H9 (cell line): ENCODE results near the gene PARVB. TPM values are rescaled to one million over a fixed set of nuclear protein-coding genes. Genes with fewer than 3 reads are reported as not detected.

Experiments used
- DNase-seq: peaks from one replicate; pipeline ENCODE4 v3.0.0-alpha.2; 2017
- H2AFZ ChIP-seq: one replicate; pipeline ENCODE4 v1.6.1; 2013; ENCODE audit warnings: mild to moderate bottlenecking, low read length, control low read depth, moderate library complexity
- H2AK5ac ChIP-seq: 2 replicates; pipeline ENCODE4 v1.6.1; 2013; ENCODE audit warnings: low read length, control low read depth, mixed read lengths; ENCODE audit not compliant: insufficient read length
- H2BK120ac ChIP-seq: one replicate; pipeline ENCODE4 v1.6.1; 2013; ENCODE audit warnings: low read depth, mild to moderate bottlenecking, low read length, control low read depth, inconsistent platforms; ENCODE audit not compliant: poor library complexity, severe bottlenecking
- H2BK12ac ChIP-seq: 2 replicates; pipeline ENCODE4 v1.6.1; 2013; ENCODE audit warnings: low read length, control low read depth, mixed read lengths, low read depth; ENCODE audit not compliant: insufficient read length
- H2BK15ac ChIP-seq: 2 replicates; pipeline ENCODE4 v1.6.1; 2013; ENCODE audit warnings: low read depth, low read length, control low read depth
- H2BK20ac ChIP-seq: one replicate; pipeline ENCODE4 v1.6.1; 2013; ENCODE audit warnings: low read depth, mild to moderate bottlenecking, low read length, control low read depth, inconsistent platforms; ENCODE audit not compliant: poor library complexity, severe bottlenecking
- H2BK5ac ChIP-seq: 2 replicates; pipeline ENCODE4 v1.6.1; 2013; ENCODE audit warnings: low read length, control low read depth, mixed read lengths; ENCODE audit not compliant: insufficient read length
- H3K14ac ChIP-seq: 2 replicates; pipeline ENCODE4 v1.6.1; 2013; ENCODE audit warnings: low read length, control low read depth; ENCODE audit not compliant: insufficient read depth
- H3K18ac ChIP-seq: 2 replicates; pipeline ENCODE4 v1.6.1; 2013; ENCODE audit warnings: low read depth, mild to moderate bottlenecking, mixed read lengths, low read length, control low read depth; ENCODE audit not compliant: insufficient read length
- H3K23ac ChIP-seq: 2 replicates; pipeline ENCODE4 v1.6.1; 2013; ENCODE audit warnings: low read length, control low read depth, mixed read lengths, low read depth; ENCODE audit not compliant: insufficient read length
- H3K23me2 ChIP-seq: 2 replicates; pipeline ENCODE4 v1.6.1; 2013; ENCODE audit warnings: low read depth, mild to moderate bottlenecking, mixed read lengths, low read length, control low read depth; ENCODE audit not compliant: insufficient read length, poor library complexity, severe bottlenecking
- H3K27ac ChIP-seq: 2 replicates; pipeline ENCODE4 v1.5.1; 2013; ENCODE audit warnings: low read length, control low read depth, mixed read lengths, low read depth; ENCODE audit not compliant: insufficient read length
- H3K27me3 ChIP-seq: 2 replicates; pipeline ENCODE4 v1.6.1; 2013; ENCODE audit warnings: low read length, control low read depth, inconsistent platforms; ENCODE audit not compliant: insufficient read depth
- H3K4ac ChIP-seq: 2 replicates; pipeline ENCODE4 v1.6.1; 2013; ENCODE audit warnings: low read depth, mild to moderate bottlenecking, control low read depth, inconsistent platforms, low read length, moderate library complexity
- H3K4me1 ChIP-seq: 2 replicates; pipeline ENCODE4 v1.6.1; 2013; ENCODE audit warnings: low read length, control low read depth, inconsistent platforms; ENCODE audit not compliant: insufficient read depth
- H3K4me2 ChIP-seq: 2 replicates; pipeline ENCODE4 v1.6.1; 2013; ENCODE audit warnings: low read length, control low read depth, mixed read lengths; ENCODE audit not compliant: insufficient read length, insufficient read depth
- H3K56ac ChIP-seq: 2 replicates; pipeline ENCODE4 v1.6.1; 2013; ENCODE audit warnings: low read depth, mild to moderate bottlenecking, mixed read lengths, low read length, control low read depth; ENCODE audit not compliant: insufficient read length
- H3K79me1 ChIP-seq: 2 replicates; pipeline ENCODE4 v1.6.1; 2013; ENCODE audit warnings: low read depth, mild to moderate bottlenecking, moderate library complexity, low read length, control low read depth, inconsistent platforms; ENCODE audit not compliant: insufficient read depth, poor library complexity, severe bottlenecking
- H3K79me2 ChIP-seq: 2 replicates; pipeline ENCODE4 v1.6.1; 2013; ENCODE audit warnings: low read length, control low read depth, inconsistent platforms; ENCODE audit not compliant: insufficient read depth
- H3K9ac ChIP-seq: 2 replicates; pipeline ENCODE4 v1.6.1; 2013; ENCODE audit warnings: low read length, control low read depth, mixed read lengths; ENCODE audit not compliant: insufficient read length; ENCODE audit errors: extremely low read depth
- H3K9me3 ChIP-seq: one replicate; pipeline ENCODE4 v1.6.1; 2013; ENCODE audit warnings: low read depth, low read length, inconsistent platforms; ENCODE audit not compliant: control insufficient read depth
- H3T11ph ChIP-seq: one replicate; pipeline ENCODE4 v1.6.1; 2013; ENCODE audit warnings: mild to moderate bottlenecking, low read length, control low read depth, inconsistent platforms
- H4K20me1 ChIP-seq: one replicate; pipeline ENCODE4 v1.6.1; 2013; ENCODE audit not compliant: control insufficient read depth, insufficient read length, insufficient read depth
- H4K5ac ChIP-seq: 2 replicates; pipeline ENCODE4 v1.6.1; 2013; ENCODE audit warnings: low read depth, mild to moderate bottlenecking, mixed read lengths, low read length, control low read depth; ENCODE audit not compliant: insufficient read length
- H4K8ac ChIP-seq: replicated peaks from 2 replicates; pipeline ENCODE4 v1.6.1; 2013; ENCODE audit warnings: low read length, control low read depth, mixed read lengths, low read depth; ENCODE audit not compliant: insufficient read length
- H4K91ac ChIP-seq: 2 replicates; pipeline ENCODE4 v1.6.1; 2013; ENCODE audit warnings: low read depth, mild to moderate bottlenecking, moderate library complexity, mixed read lengths, low read length, control low read depth; ENCODE audit not compliant: insufficient read length
- H3K27ac Mint-ChIP-seq, 3 experiments: 2 replicates in 2 of 3; 3 replicates in 1 of 3; pipeline ENCODE4 v1.8.0; 2020 to 2021; ENCODE audit warnings: mixed read lengths in 3 of 3, mild to moderate bottlenecking in 1 of 3, moderate library complexity in 1 of 3
- H3K27me3 Mint-ChIP-seq: 2 replicates; pipeline ENCODE4 v1.8.0; 2021; ENCODE audit warnings: low read depth, mild to moderate bottlenecking, moderate library complexity, mixed read lengths
- H3K36me3 Mint-ChIP-seq, 3 experiments: 2 replicates in 2 of 3; 3 replicates in 1 of 3; pipeline ENCODE4 v1.8.0; 2020 to 2021; ENCODE audit warnings: low read depth in 3 of 3, mixed read lengths in 3 of 3; ENCODE audit not compliant: insufficient read depth in 1 of 3
- H3K4me1 Mint-ChIP-seq, 2 experiments: 2 replicates each; pipeline ENCODE4 v1.8.0; 2020; ENCODE audit warnings: mixed read lengths in 2 of 2
- H3K4me3 Mint-ChIP-seq, 2 experiments: 2 replicates in 1 of 2; 3 replicates in 1 of 2; pipeline ENCODE4 v1.8.0; 2020 to 2021; ENCODE audit warnings: mild to moderate bottlenecking in 2 of 2, mixed read lengths in 2 of 2, moderate library complexity in 1 of 2
- H3K9me3 Mint-ChIP-seq, 2 experiments: 2 replicates in 1 of 2; 3 replicates in 1 of 2; pipeline ENCODE4 v1.8.0; 2020; ENCODE audit warnings: mild to moderate bottlenecking in 2 of 2, mixed read lengths in 2 of 2, moderate library complexity in 1 of 2
- CTCF ChIP-seq: fragments of 200-600 bp; sonication (generic); conservative IDR thresholded peaks from 3 replicates; pipeline ENCODE4 v1.8.0; 2021; ENCODE audit warnings: antibody characterized with exemption, mild to moderate bottlenecking
- WGBS: extraction: QIAGEN DNeasy Blood & Tissue Kit; methylation state at CpG from one replicate; pipeline ENCODE4 v1.1.7; 2013; ENCODE audit warnings: missing lambda C conversion rate, low lambda C conversion rate, mixed read lengths; ENCODE audit not compliant: insufficient read length; ENCODE audit errors: extremely low coverage; 5-methylcytosine and 5-hydroxymethylcytosine counted together
- total RNA-seq: library from RNA; stranded (reverse); gene quantifications from 2 replicates; pipeline ENCODE4 v1.2.1, GENCODE V29; 2021

Gene PARVB
- total RNA-seq, 1 experiment from 2014 or later = 15.6 TPM

GRCh38 chr22:44125421-44125820 lies 101.3 kb downstream of the PARVB start:
- peaks cover 13% of the 10 kb centered on the region for H3K9me3 ChIP-seq
- H3K27me3 ChIP-seq = no peaks in the 10 kb centered on the region
- TF ChIP-seq CTCF = no peak
- H3K9me3 Mint-ChIP-seq = peaks cover 21 to 32% of the 10 kb centered on the region in 2 experiments
- no peak overlapping the region for H2BK12ac ChIP-seq
- H3K14ac ChIP-seq = no peak overlapping the region
- H3K4me1 ChIP-seq = no peaks in the 10 kb centered on the region
- H4K20me1 ChIP-seq = no peaks in the 10 kb centered on the region
- H3K27ac ChIP-seq = no peak overlapping the region
- H3K36me3 Mint-ChIP-seq = peaks cover 19 to 26% (median 26%) of the 10 kb centered on the region in 3 experiments
- H2BK120ac ChIP-seq = no peak overlapping the region
- peaks cover 4% of the 10 kb centered on the region for H3K27me3 Mint-ChIP-seq
- no peak overlapping the region for H4K5ac ChIP-seq
- no peaks in the 10 kb centered on the region for H3K23me2 ChIP-seq
- no peak overlapping the region for H2AK5ac ChIP-seq
- DNase-seq = no peak
- no peak overlapping the region for H3K18ac ChIP-seq
- no peak overlapping the region for H4K8ac ChIP-seq
- peaks cover 14 to 21% of the 10 kb centered on the region in 2 experiments for H3K4me1 Mint-ChIP-seq
- H3T11ph ChIP-seq = no peak overlapping the region
- no peak overlapping the region for H4K91ac ChIP-seq
- H3K9ac ChIP-seq = no peak overlapping the region
- no peaks in the 10 kb centered on the region for H3K79me1 ChIP-seq
- no peak overlapping the region for H3K23ac ChIP-seq
- WGBS = no CpG with 5 or more reads among the region's 6 CpGs
- no peak overlapping the region for H3K56ac ChIP-seq
- H3K4ac ChIP-seq = no peak overlapping the region
- H2BK15ac ChIP-seq = no peak overlapping the region
- no peaks in the 10 kb centered on the region for H3K79me2 ChIP-seq
- no peak overlapping the region for H2BK20ac ChIP-seq
- no peak overlapping the region for H3K4me3 Mint-ChIP-seq
- no peak overlapping the region for H3K4me2 ChIP-seq
- H2BK5ac ChIP-seq = no peak overlapping the region
- no peak overlapping the region for H2AFZ ChIP-seq
- H3K27ac Mint-ChIP-seq = no peak overlapping the region
